ENCODE data around the gene WFDC8.

WFDC8 gene

DNA sequence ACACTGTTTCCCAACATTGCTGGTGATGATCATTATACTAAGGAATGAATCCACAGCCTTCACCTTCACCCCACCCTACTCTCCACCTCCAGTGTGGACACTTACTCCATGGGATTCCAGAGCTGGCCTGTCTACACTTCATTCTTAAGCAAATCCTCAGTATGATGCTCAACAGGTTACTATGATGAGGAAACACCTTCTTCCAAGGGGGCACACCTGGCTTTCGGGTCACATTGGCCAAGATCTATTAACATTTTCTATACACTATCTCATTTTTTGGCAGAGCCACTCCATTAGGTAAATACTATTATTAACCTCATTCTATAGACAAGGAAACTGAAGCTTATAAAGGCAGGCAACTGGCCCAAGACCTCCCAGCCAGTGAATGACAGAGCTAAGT, 23.9 kb downstream of the WFDC8 start:
- Histone ChIP-seq H4K8ac (ENCODE audit: low read depth, low read length) (no peak overlapping the region), H2AK5ac (ENCODE audit: low read length) (no peak overlapping the region)
- WGBS (ENCODE audit: extremely low coverage, insufficient coverage, insufficient read length) = no CpG with 5 or more reads among the region's 1 CpG

DNA sequence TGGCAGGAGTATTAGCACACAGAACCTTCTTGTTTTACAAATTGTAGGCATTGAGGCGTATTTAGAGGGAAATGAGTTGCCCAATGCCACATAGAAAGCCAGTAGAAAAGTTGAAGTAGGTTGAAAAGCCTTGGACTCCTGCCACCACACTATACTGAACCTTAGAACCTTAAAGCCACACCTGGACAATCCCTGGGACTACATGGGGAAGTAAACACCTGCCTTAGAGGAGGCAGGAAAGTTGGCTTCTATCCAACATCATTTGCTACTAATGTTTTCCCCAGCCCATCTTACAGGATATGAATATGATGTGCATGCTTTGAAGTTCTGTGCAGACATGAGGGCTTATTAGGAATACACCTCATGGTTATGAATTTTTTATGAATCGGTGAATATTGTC, 26.6 kb downstream of the WFDC8 start:
- Histone ChIP-seq H4K12ac (ENCODE audit: low read depth, low read length) (no peak overlapping the region), H4K91ac (ENCODE audit: low read depth, low read length) (no peak overlapping the region), H3K79me1 (ENCODE audit: low read length) (no peaks in the 10 kb centered on the region), H3K18ac (ENCODE audit: low read length) (no peak overlapping the region), H3K9ac (ENCODE audit: low read length) (no peak overlapping the region), H3K27ac (ENCODE audit: low read depth, low read length) (no peak overlapping the region), H3K14ac (ENCODE audit: low read length) (no peak overlapping the region), H4K8ac (ENCODE audit: low read depth, low read length) (no peak overlapping the region), H2BK5ac (ENCODE audit: low read depth, low read length, poor library complexity) (no peak overlapping the region), H3K27me3 (ENCODE audit: insufficient read depth, low read length) (no peaks in the 10 kb centered on the region), H2BK120ac (ENCODE audit: insufficient read depth, low read length, poor library complexity) (no peak overlapping the region), H3K23ac (ENCODE audit: low read length) (no peak overlapping the region), H3K79me2 (ENCODE audit: control insufficient read depth, insufficient read depth, low read length, poor library complexity) (no peaks in the 10 kb centered on the region), H2AK5ac (ENCODE audit: low read length) (no peak overlapping the region), H3K4ac (ENCODE audit: low read depth, low read length) (no peak overlapping the region), H2AFZ (ENCODE audit: insufficient read depth, low read length, poor library complexity) (no peak overlapping the region), H3K4me1 (ENCODE audit: control insufficient read depth in 1 of 2, insufficient read depth in 2 of 2, low read length in 2 of 2) (no peaks in the 10 kb centered on the region), H2BK12ac (ENCODE audit: low read length) (no peak overlapping the region), H3K4me3 (ENCODE audit: low read depth, low read length) (no peak overlapping the region), H3K36me3 (ENCODE audit: control insufficient read depth in 1 of 2, insufficient read depth in 2 of 2, low read length in 2 of 2) (no peaks in the 10 kb centered on the region), H3K4me2 (ENCODE audit: low read length) (no peak overlapping the region), H3K9me3 (ENCODE audit: insufficient read depth, low read depth, low read length) (peaks cover 2% of the 10 kb centered on the region)
- no peak for DNase-seq
- WGBS (ENCODE audit: extremely low coverage, insufficient coverage, insufficient read length) = no CpG with 5 or more reads among the region's 2 CpGs

More for the DNA sequence above, 23.9 kb downstream of the WFDC8 start:
- Histone ChIP-seq H4K91ac (ENCODE audit: low read depth, low read length) (no peak overlapping the region), H3K4me2 (ENCODE audit: low read length) (no peak overlapping the region), H3K79me2 (ENCODE audit: control insufficient read depth, insufficient read depth, low read length, poor library complexity) (no peaks in the 10 kb centered on the region), H4K12ac (ENCODE audit: low read depth, low read length) (no peak overlapping the region), H3K36me3 (ENCODE audit: control insufficient read depth in 1 of 2, insufficient read depth in 2 of 2, low read length in 2 of 2) (no peaks in the 10 kb centered on the region), H3K9ac (ENCODE audit: low read length) (no peak overlapping the region), H3K27me3 (ENCODE audit: insufficient read depth, low read length) (no peaks in the 10 kb centered on the region), H2BK120ac (ENCODE audit: insufficient read depth, low read length, poor library complexity) (no peak overlapping the region), H3K23ac (ENCODE audit: low read length) (no peak overlapping the region), H3K4me1 (ENCODE audit: control insufficient read depth in 1 of 2, insufficient read depth in 2 of 2, low read length in 2 of 2) (no peaks in the 10 kb centered on the region), H3K14ac (ENCODE audit: low read length) (no peak overlapping the region), H2AFZ (ENCODE audit: insufficient read depth, low read length, poor library complexity) (no peak overlapping the region), H2BK5ac (ENCODE audit: low read depth, low read length, poor library complexity) (no peak overlapping the region), H3K27ac (ENCODE audit: low read depth, low read length) (no peak overlapping the region), H3K9me3 (ENCODE audit: insufficient read depth, low read depth, low read length) (peaks cover 2% of the 10 kb centered on the region), H2BK12ac (ENCODE audit: low read length) (no peak overlapping the region), H3K18ac (ENCODE audit: low read length) (no peak overlapping the region), H3K4me3 (ENCODE audit: low read depth, low read length) (no peak overlapping the region), H3K79me1 (ENCODE audit: low read length) (no peaks in the 10 kb centered on the region), H3K4ac (ENCODE audit: low read depth, low read length) (no peak overlapping the region)
- no peak for DNase-seq

DNA sequence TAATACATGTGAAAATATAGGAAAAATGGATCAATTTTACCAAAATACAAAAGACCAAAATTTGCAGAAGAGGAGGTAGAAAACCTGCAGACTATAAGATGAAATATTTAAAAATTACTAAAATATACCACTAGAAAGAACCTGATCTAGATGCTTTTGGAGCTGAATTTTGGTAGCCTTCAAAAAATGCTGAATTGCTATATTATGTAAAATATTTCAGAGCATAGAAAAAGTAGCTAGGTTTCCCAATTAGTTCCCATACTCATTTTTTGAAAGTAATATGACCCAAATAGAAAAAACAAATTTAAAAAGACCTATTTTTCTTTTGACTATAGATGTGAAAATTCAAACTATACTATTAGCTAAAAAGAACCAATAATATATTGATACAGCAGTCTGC, 28.3 kb downstream of the WFDC8 start:
- Histone ChIP-seq H2AK5ac (ENCODE audit: low read length) (no peak overlapping the region), H3K79me1 (ENCODE audit: low read length) (no peaks in the 10 kb centered on the region), H3K4me3 (ENCODE audit: low read depth, low read length) (no peak overlapping the region), H3K23ac (ENCODE audit: low read length) (no peak overlapping the region), H4K8ac (ENCODE audit: low read depth, low read length) (no peak overlapping the region), H4K91ac (ENCODE audit: low read depth, low read length) (no peak overlapping the region), H2BK12ac (ENCODE audit: low read length) (no peak overlapping the region), H3K4me1 (ENCODE audit: control insufficient read depth in 1 of 2, insufficient read depth in 2 of 2, low read length in 2 of 2) (no peaks in the 10 kb centered on the region), H3K9ac (ENCODE audit: low read length) (no peak overlapping the region), H3K4ac (ENCODE audit: low read depth, low read length) (no peak overlapping the region), H2BK5ac (ENCODE audit: low read depth, low read length, poor library complexity) (no peak overlapping the region), H3K4me2 (ENCODE audit: low read length) (no peak overlapping the region), H3K27me3 (ENCODE audit: insufficient read depth, low read length) (no peaks in the 10 kb centered on the region), H2BK120ac (ENCODE audit: insufficient read depth, low read length, poor library complexity) (no peak overlapping the region), H4K12ac (ENCODE audit: low read depth, low read length) (no peak overlapping the region), H3K36me3 (ENCODE audit: control insufficient read depth in 1 of 2, insufficient read depth in 2 of 2, low read length in 2 of 2) (no peaks in the 10 kb centered on the region), H2AFZ (ENCODE audit: insufficient read depth, low read length, poor library complexity) (no peak overlapping the region), H3K9me3 (ENCODE audit: insufficient read depth, low read depth, low read length) (peaks cover 2% of the 10 kb centered on the region), H3K18ac (ENCODE audit: low read length) (no peak overlapping the region), H3K79me2 (ENCODE audit: control insufficient read depth, insufficient read depth, low read length, poor library complexity) (no peaks in the 10 kb centered on the region), H3K14ac (ENCODE audit: low read length) (no peak overlapping the region), H3K27ac (ENCODE audit: low read depth, low read length) (no peak overlapping the region)
- DNase-seq = no peak

DNA sequence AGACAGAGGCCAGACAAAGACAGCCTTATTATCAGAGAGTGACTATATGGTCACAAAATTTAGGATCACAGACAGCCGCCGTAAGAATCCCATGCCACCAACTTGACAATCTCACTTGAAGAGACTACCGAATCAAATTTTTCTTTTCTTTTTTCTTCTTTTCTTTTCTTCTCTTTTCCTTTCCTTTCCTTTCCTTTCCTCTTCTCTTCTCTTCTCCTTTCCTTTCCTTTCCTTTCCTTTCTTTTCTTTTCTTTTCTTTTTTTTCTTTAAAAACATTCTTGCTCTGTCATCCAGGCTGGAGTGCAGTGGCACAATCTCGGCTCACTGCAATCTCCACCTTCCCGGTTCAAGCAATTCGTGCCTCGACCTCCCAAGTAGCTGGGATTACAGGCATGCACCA, 30.7 kb downstream of the WFDC8 start:
- Histone ChIP-seq H3K79me2 (ENCODE audit: control insufficient read depth, insufficient read depth, low read length, poor library complexity) (no peaks in the 10 kb centered on the region), H2BK5ac (ENCODE audit: low read depth, low read length, poor library complexity) (no peak overlapping the region), H4K8ac (ENCODE audit: low read depth, low read length) (no peak overlapping the region), H3K79me1 (ENCODE audit: low read length) (no peaks in the 10 kb centered on the region), H4K12ac (ENCODE audit: low read depth, low read length) (no peak overlapping the region), H3K36me3 (ENCODE audit: control insufficient read depth in 1 of 2, insufficient read depth in 2 of 2, low read length in 2 of 2) (no peaks in the 10 kb centered on the region), H3K4me2 (ENCODE audit: low read length) (no peak overlapping the region), H3K4me1 (ENCODE audit: control insufficient read depth in 1 of 2, insufficient read depth in 2 of 2, low read length in 2 of 2) (no peaks in the 10 kb centered on the region), H3K18ac (ENCODE audit: low read length) (no peak overlapping the region), H3K14ac (ENCODE audit: low read length) (no peak overlapping the region), H3K23ac (ENCODE audit: low read length) (no peak overlapping the region), H3K9ac (ENCODE audit: low read length) (no peak overlapping the region), H3K27me3 (ENCODE audit: insufficient read depth, low read length) (no peaks in the 10 kb centered on the region), H2BK12ac (ENCODE audit: low read length) (no peak overlapping the region), H3K4me3 (ENCODE audit: low read depth, low read length) (no peak overlapping the region), H3K4ac (ENCODE audit: low read depth, low read length) (no peak overlapping the region), H3K9me3 (ENCODE audit: insufficient read depth, low read depth, low read length) (peaks cover 2% of the 10 kb centered on the region), H4K91ac (ENCODE audit: low read depth, low read length) (no peak overlapping the region), H2BK120ac (ENCODE audit: insufficient read depth, low read length, poor library complexity) (no peak overlapping the region), H2AFZ (ENCODE audit: insufficient read depth, low read length, poor library complexity) (no peak overlapping the region), H3K27ac (ENCODE audit: low read depth, low read length) (no peak overlapping the region), H2AK5ac (ENCODE audit: low read length) (no peak overlapping the region)
- no peak for DNase-seq
- WGBS (ENCODE audit: extremely low coverage, insufficient coverage, insufficient read length) = 100% methylated on average over 1 of the region's 7 CpGs

Data from trophoblast cell (in vitro differentiated cells and primary cell).